ENCODE measurements around the gene PDE4B. TPM values are rescaled to one million over a fixed set of nuclear protein-coding genes. Genes with fewer than 3 reads are reported as not detected.

PDE4B gene
- total RNA-seq, 1 experiment from 2014 or later, result not detected

DNA sequence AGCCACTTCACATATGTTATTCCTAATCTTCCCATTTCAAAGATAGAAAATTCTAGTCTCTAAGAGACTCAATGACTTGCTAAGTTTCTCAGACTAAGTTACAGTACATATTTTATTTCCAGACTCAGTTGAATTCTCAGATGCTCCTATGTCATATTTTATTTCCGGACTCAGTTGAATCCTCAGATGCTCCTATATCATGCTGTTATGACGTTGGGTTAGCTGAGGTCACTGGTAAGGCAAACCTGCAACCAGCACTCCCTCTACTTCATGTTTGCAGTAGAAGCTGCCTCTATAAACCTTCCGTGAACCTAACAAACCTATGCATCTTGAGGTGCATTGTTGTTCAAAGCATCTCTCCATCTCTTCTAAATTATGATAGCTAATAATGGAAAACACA is 554.2 kb downstream of the PDE4B start:
- H3K36me3 ChIP-seq (ENCODE audit: control insufficient read depth, insufficient read depth, low read length), result no peaks in the 10 kb centered on the region
- no peak overlapping the region for H3K4me3 ChIP-seq (ENCODE audit: low read depth, low read length)
- no peaks in the 10 kb centered on the region for H3K9me3 Mint-ChIP-seq (ENCODE audit: unreplicated experiment)
- no peak for TF ChIP-seq CTCF (IDR thresholded peaks at IDR 0.05; ENCODE audit: insufficient read depth in 1 of 2, low read depth in 1 of 2, low read length in 1 of 2, severe bottlenecking in 1 of 2, unreplicated experiment in 1 of 2)
- ChIA-PET POLR2A (no interaction called here), CTCF (no interaction called here)
- no peaks in the 10 kb centered on the region for H3K4me1 Mint-ChIP-seq (ENCODE audit: low read depth, unreplicated experiment)
- intact Hi-C loops (cut with micrococcal nuclease; ENCODE audit: unreplicated experiment), result no loop called here
- H3K4me3 Mint-ChIP-seq (ENCODE audit: unreplicated experiment), result no peak overlapping the region
- BruUV-seq (replicated peaks), result no TSS peak
- H3K4me1 ChIP-seq, result no peaks in the 10 kb centered on the region
- no peaks in the 10 kb centered on the region for H3K27me3 ChIP-seq (replicated peaks; ENCODE audit: control insufficient read depth, insufficient read depth, low read length)
- no peak overlapping the region for H3K27ac Mint-ChIP-seq (ENCODE audit: unreplicated experiment)
- no peaks in the 10 kb centered on the region for H3K9me3 ChIP-seq
- DNase-seq, result no peak
- no peaks in the 10 kb centered on the region for H3K36me3 Mint-ChIP-seq (ENCODE audit: insufficient read depth, unreplicated experiment)
- peaks cover 7% of the 10 kb centered on the region for H3K27me3 Mint-ChIP-seq (ENCODE audit: insufficient read depth, unreplicated experiment)

- no peaks in the 10 kb centered on the region for H3K4me1 ChIP-seq
- intact Hi-C loops (cut with micrococcal nuclease; ENCODE audit: unreplicated experiment), result no loop called here
These were observed 556.1 kb downstream of the PDE4B start for GRCh38 chr1:66348776-66349175.

GRCh38 chr1:66349242-66349641 is 556.5 kb downstream of the PDE4B start:
- Mint-ChIP-seq H3K4me3 (ENCODE audit: unreplicated experiment) (no peak overlapping the region), H3K27me3 (ENCODE audit: insufficient read depth, unreplicated experiment) (peaks cover 7% of the 10 kb centered on the region), H3K36me3 (ENCODE audit: insufficient read depth, unreplicated experiment) (no peaks in the 10 kb centered on the region), H3K9me3 (ENCODE audit: unreplicated experiment) (no peaks in the 10 kb centered on the region), H3K4me1 (ENCODE audit: low read depth, unreplicated experiment) (no peaks in the 10 kb centered on the region), H3K27ac (ENCODE audit: unreplicated experiment) (no peak overlapping the region)
- no peak for DNase-seq
- BruUV-seq (replicated peaks), result no TSS peak
- POLR2A ChIA-PET, result no interaction called here
- H3K4me1 ChIP-seq, result no peaks in the 10 kb centered on the region
- CTCF ChIA-PET, result no interaction called here
- no peaks in the 10 kb centered on the region for H3K36me3 ChIP-seq (ENCODE audit: control insufficient read depth, insufficient read depth, low read length)
- H3K4me3 ChIP-seq (ENCODE audit: low read depth, low read length), result no peak overlapping the region
- no peaks in the 10 kb centered on the region for H3K9me3 ChIP-seq
- intact Hi-C loops (cut with micrococcal nuclease; ENCODE audit: unreplicated experiment), result no loop called here
- H3K27me3 ChIP-seq (replicated peaks; ENCODE audit: control insufficient read depth, insufficient read depth, low read length), result no peaks in the 10 kb centered on the region
- no peak for TF ChIP-seq CTCF (IDR thresholded peaks at IDR 0.05; ENCODE audit: insufficient read depth in 1 of 2, low read depth in 1 of 2, low read length in 1 of 2, severe bottlenecking in 1 of 2, unreplicated experiment in 1 of 2)

More at GRCh38 chr1:66348776-66349175, 556.1 kb downstream of the PDE4B start:
- ChIA-PET POLR2A (no interaction called here), CTCF (no interaction called here)
- Mint-ChIP-seq H3K4me3 (ENCODE audit: unreplicated experiment) (no peak overlapping the region), H3K9me3 (ENCODE audit: unreplicated experiment) (no peaks in the 10 kb centered on the region), H3K36me3 (ENCODE audit: insufficient read depth, unreplicated experiment) (no peaks in the 10 kb centered on the region), H3K27me3 (ENCODE audit: insufficient read depth, unreplicated experiment) (peaks cover 7% of the 10 kb centered on the region), H3K4me1 (ENCODE audit: low read depth, unreplicated experiment) (no peaks in the 10 kb centered on the region), H3K27ac (ENCODE audit: unreplicated experiment) (no peak overlapping the region)
- BruUV-seq (replicated peaks), result no TSS peak
- DNase-seq, result no peak
- Histone ChIP-seq H3K27me3 (replicated peaks; ENCODE audit: control insufficient read depth, insufficient read depth, low read length) (no peaks in the 10 kb centered on the region), H3K4me3 (ENCODE audit: low read depth, low read length) (no peak overlapping the region), H3K36me3 (ENCODE audit: control insufficient read depth, insufficient read depth, low read length) (no peaks in the 10 kb centered on the region), H3K9me3 (no peaks in the 10 kb centered on the region)
- TF ChIP-seq CTCF (IDR thresholded peaks at IDR 0.05; ENCODE audit: insufficient read depth in 1 of 2, low read depth in 1 of 2, low read length in 1 of 2, severe bottlenecking in 1 of 2, unreplicated experiment in 1 of 2), result no peak
